ENCODE data around the gene MAN1A2. TPM values are rescaled to one million over a fixed set of nuclear protein-coding genes. Genes with fewer than 3 reads are reported as not detected.
"Not testable (repeated sequence)": the region's sequence is repeated elsewhere in the genome, so short reads cannot be mapped to it uniquely, and the experiment has no call there.

MAN1A2 gene
- total RNA-seq: 30.1 and 32.5 TPM in 2 replicates

- H3K27me3 Mint-ChIP-seq (ENCODE audit: insufficient read depth): no peaks in the 10 kb centered on the region
- H3K4me3 Mint-ChIP-seq: peak within 1 kb of the TSS; percentile 97
- intact Hi-C loops (cut with micrococcal nuclease): loop anchor here (1.0 to 10.0 kb wide), 11 partner anchors 55 to 1777 kb away; partner anchors contain the start of genes GDAP2, TENT5C, TTF2 and WARS2
- DNase-seq (ENCODE audit: low spot score): peak; percentile 74
- H3K27ac Mint-ChIP-seq: peak within 1 kb of the TSS; percentile 88
- peaks cover 60% of the 10 kb centered on the region for H3K4me1 Mint-ChIP-seq (ENCODE audit: low read depth)
- peaks cover 2% of the 10 kb centered on the region for H3K36me3 Mint-ChIP-seq (ENCODE audit: low read depth)
- H3K9me3 Mint-ChIP-seq: no peaks in the 10 kb centered on the region
Observed at GRCh38 chr1:117367046-117368025, at the start of gene MAN1A2. Gene MAN1A2, plus strand, starts transcription at chr1:117367449. Its CDS starts 735 bp downstream, at chr1:117368184.

GRCh38 chr1:117318011-117318410 is 49.2 kb upstream of the MAN1A2 start:
- intact Hi-C loops (cut with micrococcal nuclease): no loop called here
- Mint-ChIP-seq H3K27me3 (ENCODE audit: insufficient read depth) (peaks cover 5% of the 10 kb centered on the region), H3K4me1 (ENCODE audit: low read depth) (no peaks in the 10 kb centered on the region), H3K36me3 (ENCODE audit: low read depth) (no peaks in the 10 kb centered on the region), H3K9me3 (no peaks in the 10 kb centered on the region), H3K4me3 (no peak overlapping the region), H3K27ac (no peak overlapping the region)
- DNase-seq (ENCODE audit: low spot score): no peak

- Mint-ChIP-seq H3K27ac (no peak overlapping the region), H3K36me3 (ENCODE audit: low read depth) (no peaks in the 10 kb centered on the region), H3K9me3 (no peaks in the 10 kb centered on the region), H3K4me3 (no peak overlapping the region), H3K4me1 (ENCODE audit: low read depth) (no peaks in the 10 kb centered on the region), H3K27me3 (ENCODE audit: insufficient read depth) (peaks cover 6% of the 10 kb centered on the region)
- no peak for DNase-seq (ENCODE audit: low spot score)
- intact Hi-C loops (cut with micrococcal nuclease): no loop called here
Observed at GRCh38 chr1:117318426-117318825, 48.8 kb upstream of the MAN1A2 start.

- intact Hi-C loops (cut with micrococcal nuclease): no loop called here
- no peak overlapping the region for H3K27ac Mint-ChIP-seq
Observed at GRCh38 chr1:117320515-117320914, 46.7 kb upstream of the MAN1A2 start.

DNA sequence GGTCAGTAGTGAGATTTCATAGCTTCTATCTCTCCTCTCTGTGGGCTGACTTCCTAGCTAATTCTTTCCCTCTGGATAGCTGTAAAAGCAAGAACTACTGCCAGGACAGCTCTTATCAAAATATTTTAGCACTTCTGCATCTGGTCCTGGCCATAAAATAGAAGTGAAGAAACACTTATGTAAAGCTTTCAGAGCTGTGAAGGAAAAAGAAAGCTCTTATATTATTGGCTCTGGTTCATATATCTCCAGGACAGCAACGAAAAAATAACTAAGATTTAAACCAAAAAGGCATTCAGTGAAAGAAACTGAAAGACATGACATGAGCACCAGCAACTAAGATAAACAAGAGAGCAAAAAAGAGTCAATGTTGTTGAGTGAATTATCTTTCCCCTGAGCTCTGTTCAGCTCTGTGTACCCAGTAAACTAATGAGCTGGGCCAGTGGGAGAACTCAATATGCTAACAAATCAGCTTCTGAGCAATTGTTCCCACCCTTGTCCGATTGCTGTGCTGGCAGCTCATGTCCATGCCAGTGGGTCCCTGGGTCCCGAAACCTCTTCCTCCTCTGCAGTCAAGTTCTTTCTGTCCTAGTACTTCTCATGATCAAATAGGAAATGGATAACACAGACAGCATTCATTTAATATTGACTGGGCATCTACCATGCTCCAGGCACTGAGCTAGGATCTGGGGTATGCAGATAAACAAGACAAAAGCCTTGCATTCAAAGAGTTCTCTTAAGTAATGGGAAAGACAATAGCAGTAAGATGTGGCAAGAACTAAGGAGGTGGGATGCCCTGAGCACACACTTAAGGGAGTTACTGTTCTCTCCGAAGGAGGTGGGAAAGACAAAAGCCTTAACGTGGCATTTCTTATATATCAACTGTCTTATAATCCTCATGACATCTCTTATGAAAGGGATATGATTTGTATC is 45.3 kb upstream of the MAN1A2 start:
- no peak for DNase-seq (ENCODE audit: low spot score)
- H3K27me3 Mint-ChIP-seq (ENCODE audit: insufficient read depth): peaks cover 14% of the 10 kb centered on the region
- no peak overlapping the region for H3K4me3 Mint-ChIP-seq
- H3K4me1 Mint-ChIP-seq (ENCODE audit: low read depth): no peaks in the 10 kb centered on the region
- H3K27ac Mint-ChIP-seq: no peak overlapping the region
- no peaks in the 10 kb centered on the region for H3K9me3 Mint-ChIP-seq
- intact Hi-C loops (cut with micrococcal nuclease): no loop called here
- H3K36me3 Mint-ChIP-seq (ENCODE audit: low read depth): no peaks in the 10 kb centered on the region

More at GRCh38 chr1:117320515-117320914, 46.7 kb upstream of the MAN1A2 start:
- Mint-ChIP-seq H3K4me1 (ENCODE audit: low read depth) (no peaks in the 10 kb centered on the region), H3K36me3 (ENCODE audit: low read depth) (no peaks in the 10 kb centered on the region), H3K4me3 (no peak overlapping the region), H3K27me3 (ENCODE audit: insufficient read depth) (peaks cover 14% of the 10 kb centered on the region), H3K9me3 (no peaks in the 10 kb centered on the region)
- no peak for DNase-seq (ENCODE audit: low spot score)

GRCh38 chr1:117324357-117324756 is 42.9 kb upstream of the MAN1A2 start:
- Mint-ChIP-seq H3K27me3 (ENCODE audit: insufficient read depth) (peaks cover 14% of the 10 kb centered on the region), H3K36me3 (ENCODE audit: low read depth) (no peaks in the 10 kb centered on the region), H3K9me3 (no peaks in the 10 kb centered on the region), H3K27ac (no peak overlapping the region), H3K4me1 (ENCODE audit: low read depth) (no peaks in the 10 kb centered on the region), H3K4me3 (no peak overlapping the region)
- intact Hi-C loops (cut with micrococcal nuclease): no loop called here
- DNase-seq (ENCODE audit: low spot score): no peak

DNA sequence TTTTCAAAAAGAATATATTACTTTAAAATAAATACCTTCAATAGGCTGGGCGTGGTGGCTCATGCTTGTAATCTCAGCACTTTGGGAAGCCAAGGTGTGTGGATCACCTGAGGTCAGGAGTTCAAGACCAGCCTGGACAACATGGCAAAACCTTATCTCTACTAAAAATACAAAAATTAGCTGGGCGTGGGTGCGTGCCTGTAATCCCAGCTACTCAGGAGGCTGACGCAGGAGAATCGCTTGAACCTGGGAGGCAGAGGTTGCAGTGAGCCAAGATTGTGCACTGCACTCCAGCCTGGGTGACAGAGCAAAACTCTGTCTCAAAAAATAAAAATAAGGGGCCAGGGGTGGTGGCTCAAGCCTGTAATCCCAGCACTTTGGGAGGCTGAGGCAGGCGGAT is 41.2 kb upstream of the MAN1A2 start:
- H3K4me1 Mint-ChIP-seq (ENCODE audit: low read depth); intact Hi-C loops (cut with micrococcal nuclease): not testable (repeated sequence)

DNA sequence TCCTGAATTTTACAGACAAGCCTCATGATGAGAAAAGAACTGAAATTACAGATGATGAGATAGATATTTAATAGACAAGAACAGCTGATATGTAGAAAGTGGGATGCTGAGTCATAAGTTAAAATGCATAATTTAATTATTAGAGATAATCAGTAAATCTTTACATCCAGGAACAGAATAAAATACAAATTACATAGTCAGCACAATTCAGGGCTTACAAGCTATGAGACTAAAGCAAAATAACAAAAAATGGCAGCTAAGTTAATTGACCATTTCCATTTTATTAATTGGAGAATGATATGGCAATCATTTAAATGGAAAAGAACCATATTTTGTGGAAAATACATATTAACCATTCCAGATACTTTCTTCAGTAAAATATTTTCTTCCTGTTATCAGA is 40.2 kb upstream of the MAN1A2 start:
- Mint-ChIP-seq H3K9me3 (no peaks in the 10 kb centered on the region), H3K4me3 (no peak overlapping the region)
- intact Hi-C loops (cut with micrococcal nuclease): no loop called here

More for the DNA sequence above, 41.2 kb upstream of the MAN1A2 start:
- H3K9me3 Mint-ChIP-seq; DNase-seq (ENCODE audit: low spot score); H3K4me3 Mint-ChIP-seq; H3K27ac Mint-ChIP-seq; H3K36me3 Mint-ChIP-seq (ENCODE audit: low read depth): not testable (repeated sequence)
- peaks cover 16% of the 10 kb centered on the region for H3K27me3 Mint-ChIP-seq (ENCODE audit: insufficient read depth)

DNA sequence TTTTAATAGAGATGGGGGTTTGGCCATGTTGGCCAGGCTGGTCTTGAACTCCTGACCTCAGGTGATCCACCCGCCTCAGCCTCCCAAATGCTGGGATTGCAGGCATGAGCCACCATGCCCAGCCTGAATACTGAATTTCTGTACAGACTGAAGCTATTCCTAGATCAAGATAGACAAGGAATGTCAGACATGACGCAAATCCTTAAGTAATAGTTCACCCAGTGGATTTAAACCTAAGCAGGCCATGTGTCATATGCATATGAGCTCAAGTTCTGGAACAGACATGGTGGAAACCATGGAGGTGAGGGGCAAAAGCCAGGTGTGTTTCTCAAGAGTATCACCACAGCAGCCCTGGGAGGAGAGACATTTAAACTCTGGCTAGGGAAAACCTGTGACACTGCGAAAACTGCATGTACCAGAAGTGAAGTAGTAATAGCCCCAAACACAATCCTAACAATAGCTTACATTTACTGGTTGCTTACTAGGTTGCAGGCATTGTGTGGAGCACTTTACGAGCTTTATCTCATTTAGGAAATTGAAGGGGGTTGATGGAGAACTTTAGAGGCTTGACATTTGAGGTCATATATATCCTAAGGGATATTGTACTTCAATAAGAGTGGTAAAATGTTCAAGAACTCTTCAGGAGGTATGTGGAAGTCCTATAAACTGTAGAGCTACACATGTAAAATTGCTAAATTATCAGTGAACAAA is 31.7 kb upstream of the MAN1A2 start:
- Mint-ChIP-seq H3K9me3 (no peaks in the 10 kb centered on the region), H3K4me1 (ENCODE audit: low read depth) (peaks cover 9% of the 10 kb centered on the region), H3K27ac (no peak overlapping the region), H3K27me3 (ENCODE audit: insufficient read depth) (no peaks in the 10 kb centered on the region), H3K36me3 (ENCODE audit: low read depth) (no peaks in the 10 kb centered on the region), H3K4me3 (no peak overlapping the region)
- intact Hi-C loops (cut with micrococcal nuclease): no loop called here
- no peak for DNase-seq (ENCODE audit: low spot score)

More for the DNA sequence above, 40.2 kb upstream of the MAN1A2 start:
- DNase-seq (ENCODE audit: low spot score): no peak
- Mint-ChIP-seq H3K27ac (no peak overlapping the region), H3K36me3 (ENCODE audit: low read depth) (no peaks in the 10 kb centered on the region), H3K27me3 (ENCODE audit: insufficient read depth) (peaks cover 16% of the 10 kb centered on the region), H3K4me1 (ENCODE audit: low read depth) (no peaks in the 10 kb centered on the region)

DNA sequence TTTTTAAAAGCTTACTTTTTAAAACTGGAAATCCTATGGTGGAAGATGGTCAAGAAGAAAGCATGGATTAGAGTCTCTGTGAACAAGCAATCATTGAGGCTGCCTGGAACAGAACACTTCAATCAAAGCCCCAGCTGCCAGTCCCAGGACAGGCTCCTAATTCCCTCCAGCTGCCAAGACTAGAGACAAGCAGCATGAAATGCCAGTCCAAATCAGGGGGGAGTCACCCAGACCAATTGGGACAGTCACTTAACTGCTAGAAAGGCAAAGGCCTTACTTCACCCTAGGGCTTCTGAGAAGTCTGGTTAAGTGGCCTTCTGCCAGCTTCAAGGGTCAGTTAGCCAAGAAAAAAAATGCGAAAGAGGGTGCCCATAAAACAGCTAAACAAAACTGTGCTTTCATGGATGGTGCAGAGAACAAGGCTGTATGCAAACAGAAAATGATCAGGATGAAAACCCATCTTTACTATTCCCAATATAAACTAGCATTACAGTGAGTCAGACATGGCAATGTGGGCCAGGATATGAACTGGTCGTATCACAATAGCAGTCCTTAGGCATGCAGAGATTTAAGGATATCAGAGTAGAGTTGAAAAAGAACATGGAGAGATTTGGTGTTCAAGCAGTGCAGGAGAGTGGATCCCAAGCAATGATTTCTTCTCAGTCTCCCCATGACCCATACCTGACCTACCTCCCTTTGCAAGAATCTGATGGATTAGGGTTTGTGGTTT is 31.0 kb upstream of the MAN1A2 start:
- Mint-ChIP-seq H3K4me3 (no peak overlapping the region), H3K36me3 (ENCODE audit: low read depth) (no peaks in the 10 kb centered on the region), H3K27ac (no peak overlapping the region), H3K4me1 (ENCODE audit: low read depth) (peaks cover 9% of the 10 kb centered on the region), H3K27me3 (ENCODE audit: insufficient read depth) (no peaks in the 10 kb centered on the region), H3K9me3 (no peaks in the 10 kb centered on the region)
- intact Hi-C loops (cut with micrococcal nuclease): no loop called here
- DNase-seq (ENCODE audit: low spot score): no peak

GRCh38 chr1:117339866-117340700 is 27.2 kb upstream of the MAN1A2 start:
- H3K4me3 Mint-ChIP-seq: no peak overlapping the region
- no peak overlapping the region for H3K27ac Mint-ChIP-seq
- H3K27me3 Mint-ChIP-seq (ENCODE audit: insufficient read depth): no peaks in the 10 kb centered on the region
- intact Hi-C loops (cut with micrococcal nuclease): no loop called here
- no peak for DNase-seq (ENCODE audit: low spot score)
- no peaks in the 10 kb centered on the region for H3K36me3 Mint-ChIP-seq (ENCODE audit: low read depth)
- H3K4me1 Mint-ChIP-seq (ENCODE audit: low read depth): peaks cover 20% of the 10 kb centered on the region
- no peaks in the 10 kb centered on the region for H3K9me3 Mint-ChIP-seq
